HG02885 (cell line): ENCODE results near the gene SLC29A3.
"Not testable (repeated sequence)": the region's sequence is repeated elsewhere in the genome, so short reads cannot be mapped to it uniquely, and the experiment has no call there.

Experiments
- ATAC-seq: cut with Tn5 transposase; IDR thresholded peaks from one replicate; pipeline ENCODE4 v1.9.1; 2021; ENCODE audit warnings: mild to moderate bottlenecking; ENCODE audit not compliant: unreplicated experiment, poor library complexity

SLC29A3 gene

GRCh38 chr10:71283410-71283809, 35.6 kb upstream of the SLC29A3 start:
- ATAC-seq = no peak

- no peak for ATAC-seq
These were observed 35.2 kb upstream of the SLC29A3 start for GRCh38 chr10:71283876-71284275.

- ATAC-seq = no peak
These were observed 34.4 kb upstream of the SLC29A3 start for GRCh38 chr10:71284544-71285179.

GRCh38 chr10:71285180-71285545, 33.9 kb upstream of the SLC29A3 start:
- no peak for ATAC-seq

- no peak for ATAC-seq
These were observed 33.1 kb upstream of the SLC29A3 start for GRCh38 chr10:71285986-71286385.

- ATAC-seq = no peak
These were observed 32.4 kb upstream of the SLC29A3 start for GRCh38 chr10:71286521-71287294.

GRCh38 chr10:71287456-71287855, 31.6 kb upstream of the SLC29A3 start:
- ATAC-seq = no peak

GRCh38 chr10:71288461-71288860, 30.6 kb upstream of the SLC29A3 start:
- no peak for ATAC-seq

- ATAC-seq = no peak
These were observed 29.5 kb upstream of the SLC29A3 start for GRCh38 chr10:71289421-71290130.

GRCh38 chr10:71290331-71290730, 28.7 kb upstream of the SLC29A3 start:
- ATAC-seq = no peak

GRCh38 chr10:71290806-71291527, 28.1 kb upstream of the SLC29A3 start:
- no peak for ATAC-seq

- ATAC-seq = no peak
These were observed 27.5 kb upstream of the SLC29A3 start for GRCh38 chr10:71291528-71291900.

- no peak for ATAC-seq
These were observed 26.2 kb upstream of the SLC29A3 start for GRCh38 chr10:71292624-71293445.

- no peak for ATAC-seq
These were observed 25.5 kb upstream of the SLC29A3 start for GRCh38 chr10:71293446-71294084.

GRCh38 chr10:71294091-71294561, 24.9 kb upstream of the SLC29A3 start:
- ATAC-seq = no peak

GRCh38 chr10:71294856-71295255, 24.2 kb upstream of the SLC29A3 start:
- no peak for ATAC-seq

- ATAC-seq = no peak
These were observed 23.4 kb upstream of the SLC29A3 start for GRCh38 chr10:71295641-71296040.

GRCh38 chr10:71296086-71296485, 23.0 kb upstream of the SLC29A3 start:
- ATAC-seq = no peak

GRCh38 chr10:71296811-71297210, 22.2 kb upstream of the SLC29A3 start:
- not testable (repeated sequence) for ATAC-seq
